Activated CD4-positive, alpha-beta T cell treated with anti-CD3 and anti-CD28 coated beads, Interleukin-10, Interleukin-2, amounts not matched to agents 100 ng/mL and 50 ng/mL, durations not matched to agents 16 hours and 8 hours (primary cell): ENCODE measurements around the gene MC3R.

ENCODE experiments used
- DNase-seq: peaks from one replicate; pipeline ENCODE4 v3.0.0-alpha.2; 2020

Gene MC3R

GRCh38 chr20:56257604-56258003 lies 9.1 kb downstream of the MC3R start:
- no peak for DNase-seq

DNA sequence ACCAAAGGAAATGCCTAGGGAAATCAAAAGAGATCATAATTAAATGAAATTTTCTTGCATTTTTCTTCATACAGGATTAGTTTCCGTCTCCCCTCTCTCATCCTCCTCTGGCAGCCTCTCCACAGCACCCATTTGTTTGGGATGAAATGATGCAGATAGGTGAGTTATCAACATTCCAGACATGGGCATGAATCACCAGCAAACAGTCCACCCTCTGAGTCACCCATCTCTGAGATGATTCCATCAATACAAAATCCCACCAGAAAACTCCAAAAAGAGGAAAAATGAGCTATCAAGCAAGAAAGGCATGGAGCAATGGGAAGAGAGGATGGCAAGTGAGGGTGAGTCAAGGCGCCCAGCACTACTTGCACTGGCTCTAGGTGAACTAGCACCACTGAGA lies 11.4 kb downstream of the MC3R start:
- DNase-seq, result no peak

- no peak for DNase-seq
Measured at GRCh38 chr20:56268536-56268935, 20.0 kb downstream of the MC3R start.

- DNase-seq, result no peak
Measured at GRCh38 chr20:56271974-56272373, 23.4 kb downstream of the MC3R start.

GRCh38 chr20:56273491-56273890 lies 25.0 kb downstream of the MC3R start:
- no peak for DNase-seq

- DNase-seq, result no peak
Measured at GRCh38 chr20:56274156-56274555, 25.6 kb downstream of the MC3R start.

DNA sequence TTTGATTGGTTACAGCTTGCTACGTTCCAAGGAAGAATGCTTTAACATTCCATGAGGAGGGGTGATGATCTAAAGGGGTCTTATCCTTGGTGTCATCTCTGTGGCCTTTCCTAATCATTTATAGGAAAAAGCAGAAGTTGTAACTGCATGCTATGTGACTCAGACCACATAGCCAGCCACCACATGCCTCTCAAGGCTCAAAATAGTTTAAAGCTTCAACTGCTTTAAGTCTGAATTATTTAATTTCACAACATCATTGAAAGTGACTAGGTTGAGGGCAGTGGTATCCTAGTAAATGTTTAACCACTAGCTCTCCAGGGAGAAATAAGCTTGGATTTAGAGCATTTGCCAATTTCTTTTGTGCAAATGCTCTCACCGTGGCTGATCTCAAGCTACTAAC lies 29.7 kb downstream of the MC3R start:
- no peak for DNase-seq

- no peak for DNase-seq
Measured at GRCh38 chr20:56285496-56285895, 37.0 kb downstream of the MC3R start.

DNA sequence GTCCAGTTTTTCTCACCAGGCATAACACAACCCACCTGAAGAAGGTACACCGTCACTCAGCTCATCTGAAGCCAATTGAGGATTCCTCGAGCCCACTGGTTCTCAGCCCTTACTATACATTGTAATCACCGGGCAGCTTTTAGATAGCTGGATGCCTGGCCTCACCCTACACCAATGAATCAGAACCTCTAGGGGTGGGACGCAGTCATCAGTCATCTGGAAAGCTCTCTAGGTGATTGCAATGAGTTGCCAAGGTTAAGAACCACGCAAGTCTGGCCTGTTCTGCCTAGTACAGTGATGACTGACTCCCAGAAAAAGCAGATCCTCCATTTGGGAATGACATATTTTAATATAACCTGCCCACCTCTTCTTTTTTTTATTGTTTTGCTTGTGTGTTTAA lies 41.1 kb downstream of the MC3R start:
- no peak for DNase-seq

DNA sequence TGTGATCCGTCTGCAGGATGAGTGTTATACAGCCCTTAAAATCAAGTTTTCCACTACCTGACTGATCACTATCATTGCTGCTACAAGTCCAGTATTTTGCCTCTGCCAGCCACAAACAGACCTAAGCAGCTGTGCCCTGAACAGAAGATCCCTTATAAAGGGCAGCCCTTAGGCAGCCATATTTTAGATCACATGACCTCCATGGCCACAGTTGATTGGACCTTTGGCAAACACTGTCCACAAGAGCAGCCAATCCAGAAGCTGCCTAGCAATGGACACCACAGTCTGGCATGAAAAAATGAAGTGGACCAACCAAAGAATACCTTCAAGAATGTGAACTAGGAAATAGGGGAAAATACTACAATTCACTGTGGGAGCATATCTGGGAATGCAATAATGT lies 50.8 kb downstream of the MC3R start:
- no peak for DNase-seq
